Adrenal gland (tissue), 5 donors: ENCODE data around the gene LIAS.

Experiments used
- CTCF ChIP-seq, 6 experiments: fragments of 450-650 bp in 4 of 6; fragments of 200-600 bp in 2 of 6; sonication (generic) in 1 of 6; IDR thresholded peaks; 1 replicate in 5 of 6; 2 replicates in 1 of 6; pipeline versions ENCODE4 v1.5.1 to v1.8.0; 2016 to 2021; ENCODE audit warnings: antibody characterized with exemption in 6 of 6, mild to moderate bottlenecking in 2 of 6, moderate library complexity in 1 of 6
- POLR2A ChIP-seq, 2 donors: fragments of 450-650 bp; IDR thresholded peaks; one replicate each; pipeline ENCODE4 v1.6.1; 2017; ENCODE audit warnings: antibody characterized with exemption in 2 of 2, mild to moderate bottlenecking in 2 of 2, moderate library complexity in 1 of 2
- donor health status: DM: no; HTN: no; CAD: no.

GRCh38 chr4:39497909-39498726, 39.3 kb downstream of the LIAS start:
- no peak for TF ChIP-seq CTCF (IDR thresholded peaks at IDR 0.05)
- no peak for TF ChIP-seq POLR2A (IDR thresholded peaks at IDR 0.05)
